NCI-H128 (cell line): ENCODE measurements around the gene ABL2.
A peak's percentile ranks its signal among the peaks of the same experiment; 100 is the strongest.

Source experiments
- DNase-seq: peaks from one replicate; lab custom pipeline; 2025; ENCODE audit not compliant: unreplicated experiment; lab: John Stamatoyannopoulos, UW

The ABL2 gene

DNA sequence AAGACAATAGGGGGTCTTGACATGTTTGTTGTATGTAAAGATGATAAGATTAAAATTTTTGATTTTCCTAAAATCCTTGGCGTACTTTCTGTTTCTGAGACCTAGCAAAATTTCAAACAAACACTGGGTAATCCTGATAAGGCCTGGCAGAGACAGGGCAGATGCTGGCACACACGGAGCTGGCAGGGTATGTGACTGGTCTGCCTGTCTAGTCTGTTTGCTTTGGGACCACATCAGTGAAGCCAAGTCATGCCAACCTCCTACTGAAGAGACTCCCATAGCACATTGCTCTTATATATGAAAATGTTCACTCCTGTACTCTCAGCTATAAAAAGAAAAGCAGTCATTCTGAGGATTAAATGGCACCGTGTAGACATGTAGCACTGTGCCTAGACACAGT lies 133.6 kb downstream of the ABL2 start:
- DNase-seq, result no peak

- DNase-seq, result no peak
Observed at GRCh38 chr1:179095377-179095776, 134.1 kb downstream of the ABL2 start.

- DNase-seq, result no peak
Observed at GRCh38 chr1:179094818-179095217, 134.7 kb downstream of the ABL2 start.

DNA sequence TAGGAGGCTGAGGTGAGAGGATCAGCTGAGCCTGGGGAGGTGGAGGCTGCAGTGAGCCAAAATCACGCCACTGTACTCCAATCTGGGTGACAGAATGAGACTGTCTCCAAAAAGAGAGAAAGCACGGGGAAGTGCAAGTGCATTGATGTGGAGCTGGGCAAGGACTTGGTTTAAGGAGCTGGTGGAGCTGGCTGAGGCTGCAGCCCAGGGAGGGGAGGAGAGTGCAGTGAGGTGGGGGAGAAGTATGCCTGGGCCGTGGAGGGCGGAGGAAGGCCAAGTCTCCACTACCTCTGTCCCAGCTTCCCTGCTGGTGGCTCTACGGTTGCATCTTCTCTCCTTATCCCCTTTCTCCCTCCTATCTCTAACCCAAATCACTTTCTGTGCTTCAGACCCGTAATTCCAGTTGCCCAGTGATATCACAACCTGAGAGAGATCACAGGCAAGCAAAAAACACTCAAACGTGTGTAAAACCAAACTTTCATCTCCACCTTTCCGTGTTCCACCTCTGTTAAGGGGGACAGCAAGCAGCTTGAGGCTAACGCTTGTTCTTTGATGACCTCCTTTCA lies 136.5 kb downstream of the ABL2 start:
- DNase-seq, result no peak

DNA sequence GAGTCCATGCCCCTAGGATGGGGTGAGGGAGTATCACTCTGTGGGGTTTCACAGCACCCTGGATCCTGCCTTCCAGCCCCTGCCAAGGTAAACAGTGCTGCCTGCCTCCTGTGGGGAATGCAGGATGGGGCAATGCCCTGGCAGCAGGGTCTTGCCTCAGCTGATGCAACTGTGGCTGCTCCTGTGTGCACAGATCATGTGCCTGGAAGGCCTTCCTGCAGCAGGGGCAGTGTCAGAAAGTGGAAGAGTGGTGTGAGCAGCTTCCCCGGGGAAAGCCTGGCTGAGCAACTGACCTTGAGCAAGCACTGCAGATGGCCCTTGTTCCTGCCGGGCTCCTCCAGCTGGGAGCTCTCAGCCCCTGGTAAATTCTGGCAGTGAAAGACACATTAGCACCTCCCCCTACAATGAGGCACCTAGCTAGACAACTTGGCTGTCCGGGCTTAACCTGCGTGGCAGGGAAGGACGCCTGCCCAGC lies 137.7 kb downstream of the ABL2 start:
- DNase-seq, result no peak

DNA sequence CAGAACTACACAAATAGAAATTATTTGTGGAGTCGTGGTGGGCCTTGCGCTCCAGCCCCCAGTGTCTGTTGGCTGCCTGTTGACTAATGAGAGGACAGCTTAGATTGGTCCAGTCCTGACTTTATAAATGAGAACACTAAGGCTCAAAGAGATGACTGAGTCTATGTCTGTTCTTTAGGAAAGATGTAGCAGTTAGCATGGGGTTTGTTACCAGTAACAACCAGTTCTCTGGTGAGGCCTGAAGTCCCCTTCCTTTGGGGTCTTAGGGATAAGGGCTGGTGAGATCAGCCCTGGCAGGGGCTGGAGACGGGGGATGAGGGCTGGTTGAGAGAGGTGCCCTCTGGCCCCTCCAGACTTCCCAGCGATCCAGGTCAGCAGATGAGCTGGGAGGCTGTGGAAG lies 138.6 kb downstream of the ABL2 start:
- no peak for DNase-seq

DNA sequence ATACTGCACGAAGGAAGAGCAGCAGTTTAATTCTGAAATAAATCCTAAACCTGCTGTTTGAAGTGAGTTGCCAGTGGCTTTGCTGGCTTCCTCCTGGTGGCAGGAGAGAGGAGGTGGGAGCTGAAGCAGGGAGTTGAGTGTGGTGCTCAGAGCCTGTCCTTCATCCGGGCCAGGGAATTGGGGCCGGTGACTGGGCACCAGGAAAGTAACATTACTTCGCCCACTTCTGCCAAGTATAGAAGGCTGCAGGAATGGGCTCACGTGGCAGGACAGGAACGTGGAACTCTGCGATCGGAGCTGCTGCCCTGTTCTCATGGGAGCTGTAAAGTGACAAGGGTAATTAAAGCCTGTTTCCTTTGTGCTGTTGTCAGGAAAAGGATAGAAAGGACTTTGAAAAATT lies 139.0 kb downstream of the ABL2 start:
- no peak for DNase-seq

- DNase-seq, result no peak
Observed at GRCh38 chr1:179089827-179090482, 139.5 kb downstream of the ABL2 start.

GRCh38 chr1:179087665-179088064 lies 141.8 kb downstream of the ABL2 start:
- DNase-seq, result no peak

- DNase-seq, result no peak
Observed at GRCh38 chr1:179083533-179083932, 145.9 kb downstream of the ABL2 start.

- DNase-seq, result no peak
Observed at GRCh38 chr1:179082999-179083335, 146.5 kb downstream of the ABL2 start.

- no peak for DNase-seq
Observed at GRCh38 chr1:179082333-179082998, 147.0 kb downstream of the ABL2 start.

DNA sequence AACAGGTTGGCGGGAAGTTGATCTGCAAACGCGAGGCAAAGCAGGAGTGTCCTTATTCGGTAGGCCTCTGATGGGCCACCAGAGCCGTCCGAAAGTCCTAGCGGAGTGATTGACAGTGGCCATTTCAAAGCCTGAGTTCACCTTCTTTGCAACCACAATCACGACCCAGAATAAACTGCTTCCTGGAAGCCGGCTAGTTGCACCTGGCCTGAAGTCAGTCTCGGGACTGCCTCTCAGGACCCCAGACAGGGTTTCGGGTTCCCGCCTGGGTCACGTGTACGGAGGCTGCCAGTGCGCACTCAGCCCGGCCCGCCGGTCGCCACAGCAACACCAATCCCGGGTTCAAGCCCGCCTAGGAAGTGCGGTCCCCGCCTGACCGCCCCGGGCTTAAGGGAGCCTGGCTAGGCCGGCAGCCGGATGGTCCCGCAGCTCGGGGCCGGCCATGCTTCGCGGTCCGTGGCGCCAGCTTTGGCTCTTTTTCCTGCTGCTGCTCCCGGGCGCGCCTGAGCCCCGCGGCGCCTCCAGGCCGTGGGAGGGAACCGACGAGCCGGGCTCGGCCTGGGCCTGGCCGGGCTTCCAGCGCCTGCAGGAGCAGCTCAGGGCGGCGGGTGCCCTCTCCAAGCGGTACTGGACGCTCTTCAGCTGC lies 147.7 kb downstream of the ABL2 start, which contains the start of gene TOR3A:
Gene TOR3A, plus strand, starts transcription at position 384 of the 646 bp plus-strand sequence. Its CDS starts 59 bp downstream, at position 443.
- DNase-seq, result peak; percentile 77

GRCh38 chr1:179080866-179081686 lies 148.4 kb downstream of the ABL2 start:
- DNase-seq, result no peak

DNA sequence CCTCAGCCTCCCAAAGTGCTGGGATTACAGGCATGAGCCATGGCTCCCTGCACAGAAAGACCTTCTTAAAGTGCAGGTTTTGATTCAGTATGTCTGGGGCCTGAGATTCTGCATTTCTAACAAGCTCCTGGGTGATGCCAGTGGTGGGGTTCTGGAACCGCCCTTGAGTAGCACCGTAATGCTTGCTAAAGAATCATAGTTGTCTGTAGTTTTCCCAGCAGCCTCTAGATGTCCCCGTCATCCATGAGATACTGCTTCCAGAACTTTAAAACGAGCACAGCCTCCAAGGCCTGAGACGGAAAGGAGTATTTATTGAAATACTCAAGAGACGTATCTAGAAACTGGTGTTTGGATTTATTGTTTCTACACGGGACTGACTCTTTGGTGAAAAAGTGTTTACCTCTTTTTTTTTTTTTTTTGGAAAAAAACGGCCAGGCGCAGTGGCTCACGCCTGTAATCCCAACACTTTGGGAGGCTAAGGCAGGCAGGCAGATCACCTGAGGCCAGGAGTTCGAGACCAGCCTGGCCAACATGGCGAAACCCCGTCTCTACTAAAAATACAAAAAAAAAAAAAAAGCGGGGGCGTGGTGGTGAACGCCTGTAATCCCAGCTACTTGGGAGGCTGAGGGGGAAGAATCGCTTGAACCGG lies 150.2 kb downstream of the ABL2 start:
- peak; percentile 60 for DNase-seq

DNA sequence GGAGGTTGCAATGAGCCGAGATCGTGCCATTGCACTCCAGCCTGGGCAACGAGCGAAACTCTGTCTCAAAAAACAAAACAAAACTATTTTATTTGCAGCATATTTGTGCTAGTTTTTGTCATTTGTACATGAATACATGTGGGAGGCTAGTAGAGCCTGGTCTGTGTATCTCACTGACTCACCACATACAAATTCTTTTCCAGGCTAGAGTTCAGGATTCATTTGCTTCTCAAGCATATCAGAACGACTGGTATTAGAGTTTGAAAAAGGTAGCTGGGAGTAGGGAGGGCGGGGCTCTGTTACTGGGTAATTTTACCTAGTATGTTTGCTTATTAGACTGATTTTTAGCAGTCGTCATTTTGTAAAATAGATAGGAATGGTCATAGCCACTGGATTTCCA lies 152.1 kb downstream of the ABL2 start:
- DNase-seq, result no peak

- DNase-seq, result no peak
Observed at GRCh38 chr1:179066471-179066870, 163.0 kb downstream of the ABL2 start.

- DNase-seq, result no peak
Observed at GRCh38 chr1:179061360-179062282, 167.9 kb downstream of the ABL2 start.
